Tibial artery (tissue), 4 donors: ENCODE results near the gene PVALEF.

ENCODE experiments used
- DNase-seq, 2 donors: peaks; one replicate each; pipeline ENCODE4 v3.0.0-alpha.2; 2019
- H3K27ac ChIP-seq, 2 donors: fragments of 200-600 bp; sonication (generic) in 1 of 2; 1 replicate in 1 of 2; 2 replicates in 1 of 2; pipeline ENCODE4 v1.5.1; 2018 to 2019; ENCODE audit warnings: mild to moderate bottlenecking in 1 of 2
- H3K27me3 ChIP-seq, 2 donors: fragments of 200-600 bp; sonication (generic) in 1 of 2; one replicate each; pipeline versions ENCODE4 v1.5.1 to v1.6.0; 2016 to 2019
- H3K36me3 ChIP-seq, 3 donors: fragments of 200-600 bp; sonication (generic) in 2 of 3; one replicate each; pipeline ENCODE4 v1.5.1; 2016 to 2019; ENCODE audit warnings: mild to moderate bottlenecking in 2 of 3
- H3K4me1 ChIP-seq, 4 donors: fragments of 200-600 bp; sonication (generic) in 2 of 4; 1 replicate in 3 of 4; 2 replicates in 1 of 4; pipeline ENCODE4 v1.5.1; 2016 to 2019
- H3K4me3 ChIP-seq, 2 donors: fragments of 200-600 bp; sonication (generic) in 1 of 2; 1 replicate in 1 of 2; 2 replicates in 1 of 2; pipeline ENCODE4 v1.5.1; 2018 to 2019; ENCODE audit warnings: mild to moderate bottlenecking in 2 of 2
- H3K9me3 ChIP-seq, 3 donors: fragments of 200-600 bp; sonication (generic) in 1 of 3; one replicate each; pipeline ENCODE4 v1.5.1; 2016 to 2019
- CTCF ChIP-seq, 2 experiments: fragments of 200-600 bp in 1 of 2; fragments of 450-650 bp in 1 of 2; IDR thresholded peaks; one replicate each; pipeline ENCODE4 v1.5.1; 2017 to 2019; ENCODE audit warnings: antibody characterized with exemption in 2 of 2, mild to moderate bottlenecking in 1 of 2, moderate library complexity in 1 of 2
- intact Hi-C: fragments of 100-400 bp; cut with DNase I; formaldehyde crosslinking; loops from one replicate; pipeline ENCODE4 v1.15.0; 2023; ENCODE audit warnings: low total_unique reads

The PVALEF gene

GRCh38 chr17:81162491-81162890 is 2.8 kb upstream of the PVALEF start:
- Histone ChIP-seq H3K4me1 (peaks cover 0 to 22% (median 16%) of the 10 kb centered on the region in 4 donors), H3K27me3 (peaks cover 0 to 93% of the 10 kb centered on the region in 2 donors), H3K27ac (no peak overlapping the region), H3K9me3 (no peaks in the 10 kb centered on the region), H3K4me3 (no peak overlapping the region), H3K36me3 (no peaks in the 10 kb centered on the region)
- intact Hi-C loops = no loop called here
- no peak for TF ChIP-seq CTCF (IDR thresholded peaks at IDR 0.05)
- DNase-seq = no peak

- no peak for DNase-seq
- intact Hi-C loops = no loop called here
- peaks cover 0 to 22% (median 16%) of the 10 kb centered on the region in 4 donors for H3K4me1 ChIP-seq
- no peaks in the 10 kb centered on the region for H3K9me3 ChIP-seq
- H3K27me3 ChIP-seq = peaks cover 0 to 94% of the 10 kb centered on the region in 2 donors
- no peak overlapping the region for H3K4me3 ChIP-seq
- no peak overlapping the region for H3K27ac ChIP-seq
- no peaks in the 10 kb centered on the region for H3K36me3 ChIP-seq
- no peak for TF ChIP-seq CTCF (IDR thresholded peaks at IDR 0.05)
Observed at GRCh38 chr17:81163051-81163695, 2.1 kb upstream of the PVALEF start.

- H3K36me3 ChIP-seq = no peaks in the 10 kb centered on the region
- H3K27me3 ChIP-seq = peaks cover 0 to 94% of the 10 kb centered on the region in 2 donors
- no peak overlapping the region for H3K4me3 ChIP-seq
- H3K27ac ChIP-seq = no peak overlapping the region
- DNase-seq = no peak
- intact Hi-C loops = no loop called here
- H3K4me1 ChIP-seq = peaks cover 0 to 22% (median 16%) of the 10 kb centered on the region in 4 donors
- no peaks in the 10 kb centered on the region for H3K9me3 ChIP-seq
- no peak for TF ChIP-seq CTCF (IDR thresholded peaks at IDR 0.05)
Observed at GRCh38 chr17:81163703-81164370, 1.5 kb upstream of the PVALEF start.

GRCh38 chr17:81164371-81165245 is 699 bp upstream of the PVALEF start:
- Histone ChIP-seq H3K27ac (no peak overlapping the region), H3K27me3 (peaks cover 0 to 93% of the 10 kb centered on the region in 2 donors)

More at GRCh38 chr17:81164371-81165245, 699 bp upstream of the PVALEF start:
- Histone ChIP-seq H3K36me3 (no peaks in the 10 kb centered on the region), H3K4me3 (no peak overlapping the region), H3K4me1 (peaks cover 0 to 22% (median 16%) of the 10 kb centered on the region in 4 donors), H3K9me3 (no peaks in the 10 kb centered on the region)
- no peak for DNase-seq
- no peak for TF ChIP-seq CTCF (IDR thresholded peaks at IDR 0.05)
- intact Hi-C loops = no loop called here
